ENCODE measurements around the gene ACP7.

The ACP7 gene

DNA sequence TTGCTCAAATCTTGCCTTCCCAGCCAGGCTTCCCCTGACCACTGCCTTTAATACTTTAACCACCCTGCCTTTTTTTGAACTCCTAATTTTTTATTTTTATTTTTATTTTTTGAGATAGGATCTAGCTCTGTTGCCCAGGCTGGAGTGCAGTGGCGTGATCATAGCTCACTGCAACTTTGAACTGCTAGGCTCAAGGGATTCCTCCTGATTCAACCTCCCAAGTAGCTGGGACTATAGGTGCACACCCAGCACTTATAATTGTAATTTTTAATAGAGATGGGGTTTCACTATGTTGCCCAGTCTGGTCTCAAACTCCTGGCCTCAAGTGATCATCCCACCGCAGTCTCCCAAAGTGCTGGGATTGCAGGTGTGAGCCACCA, 30.1 kb upstream of the ACP7 start:
- no peak overlapping the region for H3K27ac ChIP-seq

DNA sequence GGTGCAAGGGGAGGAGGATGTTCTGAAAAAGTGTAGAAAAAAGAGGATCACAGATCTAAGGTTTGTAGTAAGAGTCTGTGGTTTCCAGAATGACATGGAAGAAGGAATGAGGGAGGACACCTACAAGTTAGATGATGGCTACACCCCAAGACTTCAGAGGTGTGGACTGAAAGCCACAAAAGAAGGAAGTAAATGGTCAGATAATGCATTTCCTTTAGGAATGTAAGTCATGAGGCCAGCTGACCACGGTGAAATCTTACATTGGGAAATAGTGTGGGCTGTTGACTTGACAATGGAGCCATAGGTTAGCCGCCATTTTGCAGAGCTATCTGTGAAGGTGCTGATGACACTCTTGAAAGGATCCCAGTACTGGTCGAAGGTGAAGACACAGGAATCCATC, 26.6 kb upstream of the ACP7 start:
- Histone ChIP-seq H3K36me3 (no peaks in the 10 kb centered on the region), H3K4me3 (ENCODE audit: low read depth, low read length) (no peak overlapping the region), H3K27ac (peak overlapping the region; percentile 54), H3K27me3 (ENCODE audit: insufficient read depth, low read depth, severe bottlenecking) (no peaks in the 10 kb centered on the region), H3K9me3 (ENCODE audit: severe bottlenecking) (peaks cover 4% of the 10 kb centered on the region)
- no peak for DNase-seq
- TF ChIP-seq, protein P1, sequence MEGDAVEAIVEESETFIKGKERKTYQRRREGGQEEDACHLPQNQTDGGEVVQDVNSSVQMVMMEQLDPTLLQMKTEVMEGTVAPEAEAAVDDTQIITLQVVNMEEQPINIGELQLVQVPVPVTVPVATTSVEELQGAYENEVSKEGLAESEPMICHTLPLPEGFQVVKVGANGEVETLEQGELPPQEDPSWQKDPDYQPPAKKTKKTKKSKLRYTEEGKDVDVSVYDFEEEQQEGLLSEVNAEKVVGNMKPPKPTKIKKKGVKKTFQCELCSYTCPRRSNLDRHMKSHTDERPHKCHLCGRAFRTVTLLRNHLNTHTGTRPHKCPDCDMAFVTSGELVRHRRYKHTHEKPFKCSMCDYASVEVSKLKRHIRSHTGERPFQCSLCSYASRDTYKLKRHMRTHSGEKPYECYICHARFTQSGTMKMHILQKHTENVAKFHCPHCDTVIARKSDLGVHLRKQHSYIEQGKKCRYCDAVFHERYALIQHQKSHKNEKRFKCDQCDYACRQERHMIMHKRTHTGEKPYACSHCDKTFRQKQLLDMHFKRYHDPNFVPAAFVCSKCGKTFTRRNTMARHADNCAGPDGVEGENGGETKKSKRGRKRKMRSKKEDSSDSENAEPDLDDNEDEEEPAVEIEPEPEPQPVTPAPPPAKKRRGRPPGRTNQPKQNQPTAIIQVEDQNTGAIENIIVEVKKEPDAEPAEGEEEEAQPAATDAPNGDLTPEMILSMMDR (IDR thresholded peaks at IDR 0.05; ENCODE audit: low read depth, low read length): no peak

More for the DNA sequence above, 30.1 kb upstream of the ACP7 start:
- no peaks in the 10 kb centered on the region for H3K27me3 ChIP-seq (ENCODE audit: insufficient read depth, low read depth, severe bottlenecking)
- no peaks in the 10 kb centered on the region for H3K36me3 ChIP-seq
- no peak overlapping the region for H3K4me3 ChIP-seq (ENCODE audit: low read depth, low read length)
- H3K9me3 ChIP-seq (ENCODE audit: severe bottlenecking): peaks cover 4% of the 10 kb centered on the region
- TF ChIP-seq, protein P1 (IDR thresholded peaks at IDR 0.05; ENCODE audit: low read depth, low read length): no peak
- no peak for DNase-seq

DNA sequence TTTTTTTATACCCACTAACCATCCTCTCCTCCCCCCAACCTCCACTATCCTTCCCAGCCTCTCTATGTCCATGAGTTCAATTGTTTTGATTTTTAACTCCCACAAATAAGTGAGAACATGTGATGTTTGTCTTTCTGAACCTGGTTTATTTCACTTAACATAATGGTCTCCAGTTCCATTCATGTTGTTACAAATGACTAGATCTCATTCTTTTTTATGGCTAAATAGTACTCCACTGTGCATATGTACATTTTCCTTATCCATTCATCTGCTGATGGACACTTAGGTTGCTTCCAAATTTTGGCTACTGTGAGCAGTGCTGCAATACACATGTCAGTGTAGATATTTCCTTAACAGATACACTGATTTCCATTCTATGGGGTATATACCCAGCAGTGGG, 24.9 kb upstream of the ACP7 start:
- DNase-seq: no peak
- Histone ChIP-seq H3K27me3 (ENCODE audit: insufficient read depth, low read depth, severe bottlenecking) (no peaks in the 10 kb centered on the region), H3K36me3 (no peaks in the 10 kb centered on the region), H3K4me3 (ENCODE audit: low read depth, low read length) (no peak overlapping the region), H3K27ac (no peak overlapping the region), H3K9me3 (ENCODE audit: severe bottlenecking) (peaks cover 4% of the 10 kb centered on the region)
- TF ChIP-seq, protein P1 (IDR thresholded peaks at IDR 0.05; ENCODE audit: low read depth, low read length): no peak

DNA sequence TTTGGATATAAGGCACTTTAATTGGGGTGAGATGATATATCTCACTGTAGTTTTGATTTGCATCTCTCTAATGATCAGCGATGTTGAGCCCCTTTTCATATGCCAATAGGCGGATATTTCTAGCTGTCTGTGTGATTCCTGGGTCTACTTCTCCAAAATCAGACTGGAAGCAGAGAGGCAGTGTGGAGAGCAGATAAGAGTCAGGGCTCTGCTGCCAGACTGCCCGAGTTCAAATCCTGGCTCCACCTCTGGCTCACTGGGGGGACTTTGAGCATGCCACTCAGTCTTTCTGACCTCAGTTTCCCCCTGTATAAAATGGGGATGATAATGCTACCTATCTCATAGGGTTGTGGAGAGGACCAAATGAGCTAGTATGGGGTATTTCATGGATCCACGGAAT, 24.0 kb upstream of the ACP7 start:
- DNase-seq: no peak
- TF ChIP-seq, protein P1 (IDR thresholded peaks at IDR 0.05; ENCODE audit: low read depth, low read length): no peak
- H3K36me3 ChIP-seq: no peaks in the 10 kb centered on the region
- no peaks in the 10 kb centered on the region for H3K27me3 ChIP-seq (ENCODE audit: insufficient read depth, low read depth, severe bottlenecking)
- no peak overlapping the region for H3K27ac ChIP-seq
- no peak overlapping the region for H3K4me3 ChIP-seq (ENCODE audit: low read depth, low read length)
- H3K9me3 ChIP-seq (ENCODE audit: severe bottlenecking): no peaks in the 10 kb centered on the region

DNA sequence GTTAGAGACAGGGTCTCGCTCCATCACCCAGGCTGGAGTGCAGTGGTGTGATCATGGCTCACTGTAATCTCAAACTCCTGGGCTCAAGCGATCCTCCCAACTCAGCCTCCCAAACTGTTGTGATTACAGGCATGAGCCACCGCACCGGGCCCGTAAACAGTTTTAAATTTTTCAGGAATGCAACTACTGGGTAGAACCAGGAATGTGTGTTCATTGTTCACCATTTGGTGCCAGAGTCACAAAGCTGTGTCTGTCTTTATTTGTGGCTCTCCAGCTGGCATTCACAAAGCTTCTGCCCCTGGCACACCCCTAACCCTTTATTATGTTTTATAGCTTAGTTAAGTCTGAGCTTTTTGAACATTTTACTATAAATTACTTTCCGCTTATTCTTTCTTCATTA, 19.8 kb upstream of the ACP7 start:
- no peaks in the 10 kb centered on the region for H3K36me3 ChIP-seq
- no peaks in the 10 kb centered on the region for H3K27me3 ChIP-seq (ENCODE audit: insufficient read depth, low read depth, severe bottlenecking)
- H3K27ac ChIP-seq: no peak overlapping the region
- H3K4me3 ChIP-seq (ENCODE audit: low read depth, low read length): no peak overlapping the region
- H3K9me3 ChIP-seq (ENCODE audit: severe bottlenecking): peaks cover 6% of the 10 kb centered on the region
- no peak for DNase-seq
- TF ChIP-seq, protein P1 (IDR thresholded peaks at IDR 0.05; ENCODE audit: low read depth, low read length): no peak

DNA sequence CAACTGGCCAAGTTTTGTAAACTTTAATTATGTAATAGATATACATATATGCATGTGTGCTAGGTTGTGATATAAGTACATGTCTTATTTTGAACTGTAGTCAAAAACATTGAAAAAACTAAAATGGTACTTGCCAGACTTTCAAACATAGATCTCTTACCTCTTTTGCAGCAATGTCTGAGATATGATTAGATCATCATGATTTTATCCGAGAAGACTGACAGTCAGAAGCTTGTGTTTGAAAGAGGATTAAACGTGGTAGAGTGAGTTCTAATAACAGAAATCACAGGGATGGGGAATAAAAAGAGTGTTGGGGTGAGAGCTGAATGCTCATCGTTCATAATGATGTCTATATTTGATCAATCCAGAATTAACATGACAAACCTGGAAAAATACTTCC, 18.2 kb upstream of the ACP7 start:
- peaks cover 6% of the 10 kb centered on the region for H3K9me3 ChIP-seq (ENCODE audit: severe bottlenecking)
- no peak overlapping the region for H3K4me3 ChIP-seq (ENCODE audit: low read depth, low read length)
- TF ChIP-seq, protein P1 (IDR thresholded peaks at IDR 0.05; ENCODE audit: low read depth, low read length): no peak
- H3K27ac ChIP-seq: no peak overlapping the region
- H3K27me3 ChIP-seq (ENCODE audit: insufficient read depth, low read depth, severe bottlenecking): no peaks in the 10 kb centered on the region
- DNase-seq: no peak
- H3K36me3 ChIP-seq: no peaks in the 10 kb centered on the region

Measured in WERI-Rb-1 (cell line).